DOHH2 (cell line): ENCODE data around the gene MBTPS1.

Experiments used
- CTCF ChIP-seq: fragments of 200-600 bp; sonication (generic); IDR thresholded peaks from one replicate; pipeline ENCODE4 v1.5.1; 2014; ENCODE audit warnings: antibody characterized with exemption, mild to moderate bottlenecking, low read depth, low read length; ENCODE audit not compliant: poor library complexity, severe bottlenecking
- EZH2phosphoT487 ChIP-seq: fragments of 200-600 bp; sonication (generic); IDR thresholded peaks from 2 replicates; pipeline ENCODE4 v1.6.1; 2017; ENCODE audit warnings: borderline replicate concordance, mild to moderate bottlenecking, antibody characterized with exemption, low read length, moderate library complexity, mixed read lengths

- no peak for TF ChIP-seq CTCF
- TF ChIP-seq EZH2phosphoT487: no peak
Observed at GRCh38 chr16:84020353-84020752, 96.4 kb downstream of the MBTPS1 start.
